GM12878 (cell line): ENCODE measurements around the gene RTN4R. TPM values are rescaled to one million over a fixed set of nuclear protein-coding genes. Genes with fewer than 3 reads are reported as not detected.

Experiments
- ATAC-seq: fragments of 200-7000 bp; cut with Tn5 transposase; 3 replicates; pipeline ENCODE4 v1.9.1; 2020; ENCODE audit warnings: mild to moderate bottlenecking, moderate library complexity
- BruUV-seq: library from RNA; stranded (reverse); fragments of 400-500 nt; replicated peaks from 2 replicates; lab custom pipeline; 2021; lab: Mats Ljungman, UMichigan
- CTCF ChIA-PET: fragments of 300-600 bp; sonication (Branson Sonifier 250); formaldehyde crosslinking; extraction: SDS; loops from one replicate; lab custom pipeline; 2021; ENCODE audit warnings: inconsistent platforms; lab: Yijun Ruan, JAX
- POLR2A ChIA-PET: fragments of 350-600 bp; formaldehyde crosslinking; extraction: SDS; loops from one replicate; lab custom pipeline; 2021; ENCODE audit warnings: inconsistent platforms; lab: Charles Lee
- RAD21 ChIA-PET: fragments of 300-600 bp; sonication (Branson Sonifier 250); formaldehyde crosslinking; loops from one replicate; lab custom pipeline; 2023; ENCODE audit warnings: antibody characterized with exemption; ENCODE audit not compliant: unreplicated experiment; lab: Charles Lee
- SMC1A ChIA-PET: fragments of 300-600 bp; sonication (Branson Sonifier 250); formaldehyde crosslinking; loops from one replicate; lab custom pipeline; 2023; ENCODE audit not compliant: unreplicated experiment, uncharacterized antibody; lab: Charles Lee
- DNase-seq: peaks from one replicate; pipeline ENCODE4 v3.0.0-alpha.2; 2011; ENCODE audit warnings: low read depth, low spot score
- FAIRE-seq: peaks from 3 replicates; lab custom pipeline; 2011; peaks lifted over from hg19 to GRCh38; lab: Jason Lieb, UNC
- H2AFZ ChIP-seq: 2 replicates; pipeline ENCODE4 v1.6.0; 2011; ENCODE audit warnings: low read depth, low read length, control low read depth; ENCODE audit not compliant: control insufficient read depth
- H3K27ac ChIP-seq: 2 replicates; pipeline ENCODE4 v1.5.1; 2011; ENCODE audit warnings: control low read depth; ENCODE audit not compliant: control insufficient read depth, insufficient read depth
- H3K27me3 ChIP-seq, 2 experiments: replicated peaks in 1 of 2; 2 replicates each; pipeline versions ENCODE4 v1.6.0 to v1.6.1; 2011; ENCODE audit warnings: low read length in 1 of 2; ENCODE audit not compliant: control insufficient read depth in 2 of 2, insufficient read depth in 2 of 2
- H3K36me3 ChIP-seq, 2 experiments: 2 replicates each; pipeline ENCODE4 v1.5.1; 2011; ENCODE audit warnings: low read length in 1 of 2; ENCODE audit not compliant: control insufficient read depth in 2 of 2, insufficient read depth in 2 of 2
- H3K4me1 ChIP-seq: 2 replicates; pipeline ENCODE4 v1.6.1; 2011; ENCODE audit warnings: mild to moderate bottlenecking, low read length, moderate library complexity, mixed read lengths; ENCODE audit not compliant: control insufficient read depth, insufficient read depth
- H3K4me2 ChIP-seq: 2 replicates; pipeline ENCODE4 v1.6.0; 2011; ENCODE audit warnings: control low read depth; ENCODE audit not compliant: control insufficient read depth, insufficient read depth
- H3K4me3 ChIP-seq: fragments of 200-600 bp; sonication (generic); 2 replicates; pipeline ENCODE4 v1.5.1; 2016
- H3K79me2 ChIP-seq: 2 replicates; pipeline ENCODE4 v1.6.0; 2011; ENCODE audit warnings: low read length; ENCODE audit not compliant: control insufficient read depth, insufficient read depth
- H3K9ac ChIP-seq: 2 replicates; pipeline ENCODE4 v1.8.0; 2011; ENCODE audit warnings: low read length, control low read depth, mixed read lengths; ENCODE audit not compliant: control insufficient read depth, insufficient read depth
- H3K9me3 ChIP-seq: replicated peaks from 3 replicates; pipeline ENCODE4 v1.5.1; 2011; ENCODE audit warnings: mild to moderate bottlenecking, low read length; ENCODE audit not compliant: control insufficient read depth, insufficient read depth
- H4K20me1 ChIP-seq: 2 replicates; pipeline ENCODE4 v1.6.0; 2011; ENCODE audit not compliant: control insufficient read depth, insufficient read depth
- BMI1 ChIP-seq: fragments of 450-650 bp; IDR thresholded peaks from 2 replicates; pipeline ENCODE4 v1.6.1; 2016; ENCODE audit warnings: mild to moderate bottlenecking, moderate library complexity, borderline replicate concordance
- RELA ChIP-seq: fragments of 450-650 bp; IDR thresholded peaks from 2 replicates; pipeline ENCODE4 v1.8.0; 2014; ENCODE audit warnings: borderline replicate concordance; ENCODE audit not compliant: partially characterized antibody
- RELB ChIP-seq: fragments of 450-650 bp; IDR thresholded peaks from 2 replicates; pipeline ENCODE4 v1.6.1; 2017; ENCODE audit warnings: low read depth, mild to moderate bottlenecking, moderate library complexity
- WGBS: methylation state at CpG from one replicate; pipeline ENCODE4 v1.1.6; 2016; ENCODE audit warnings: low lambda C conversion rate; ENCODE audit not compliant: insufficient replicate concordance, insufficient coverage; ENCODE audit errors: missing lambda C conversion rate; 5-methylcytosine and 5-hydroxymethylcytosine counted together
- in situ Hi-C: fragments of 300-500 bp; cut with MboI; formaldehyde crosslinking; loops from 9 replicates; pipeline ENCODE4 v1.14.3; 2018; ENCODE audit warnings: mixed read lengths
- intact Hi-C: fragments of 100-400 bp; cut with micrococcal nuclease; formaldehyde crosslinking; loops from one replicate; pipeline ENCODE4 v1.14.2; 2022; ENCODE audit not compliant: unreplicated experiment
- polyA plus RNA-seq, 11 experiments: library from polyadenylated mRNA; depleted of rRNA in 4 of 11; unstranded in 6 of 11; stranded (reverse) in 5 of 11; fragments of >200 nt; fragmentation: Nextera tagmentation in 4 of 11; fragmentation: Illumina TruSeq in 1 of 11; extraction: Ambion mirVana in 4 of 11; extraction: Trizol in 1 of 11; gene quantifications; 1 replicate in 1 of 11; 2 replicates in 10 of 11; pipeline versions ENCODE4 v1.2.1 to v1.2.3, GENCODE V29; 2011 to 2016; ENCODE audit warnings: inconsistent platforms in 2 of 11, missing spikeins in 2 of 11, low read depth in 1 of 11
- total RNA-seq, 4 experiments: library from RNA; depleted of rRNA in 3 of 4; stranded (reverse); fragments of >200 nt in 3 of 4; fragmentation: Illumina TruSeq in 1 of 4; extraction: Trizol in 1 of 4; gene quantifications; 2 replicates each; pipeline versions ENCODE4 v1.2.1 to v1.2.3, GENCODE V29; 2013 to 2021

Gene RTN4R
- total and polyA plus RNA-seq, 10 of the 15 experiments (the other 5 are each of a cell fraction or from before 2014, with no cell fraction given), result 0.03 to 1.0 (median 0.60) TPM; not detected in 2

- no peak overlapping the region for H2AFZ ChIP-seq
- TF ChIP-seq RELA (no peak), BMI1 (no peak), RELB (no peak)
- TF ChIP-seq, all 136 proteins: peak for 0
- Histone ChIP-seq H3K9ac (no peak overlapping the region), H4K20me1 (no peaks in the 10 kb centered on the region), H3K4me1 (no peaks in the 10 kb centered on the region), H3K79me2 (no peaks in the 10 kb centered on the region), H3K4me2 (no peak overlapping the region), H3K27me3 (no peaks in the 10 kb centered on the region; a peak in 1 of 4 replicates), H3K27ac (no peak overlapping the region), H3K9me3 (peaks cover 3% of the 10 kb centered on the region; the same call in 1 of the 3 replicates), H3K4me3 (no peak overlapping the region), H3K36me3 (no peaks in the 10 kb centered on the region)
- no peak for FAIRE-seq
- intact Hi-C loops, result no loop called here
- POLR2A ChIA-PET, result no interaction called here
- no peak for ATAC-seq
- CTCF ChIA-PET, result no interaction called here
- SMC1A ChIA-PET, result no interaction called here
- BruUV-seq, result no TSS peak
- WGBS, result 39% methylated on average over 7 of the region's 7 CpGs
- RAD21 ChIA-PET, result no interaction called here
- DNase-seq, result no peak
- in situ Hi-C loops, result no loop called here
These were observed 45.2 kb downstream of the RTN4R start for GRCh38 chr22:20222764-20223420.
